Mucosa of descending colon (tissue), 3 donors: ENCODE results near the gene MYO19. TPM values are rescaled to one million over a fixed set of nuclear protein-coding genes. Genes with fewer than 3 reads are reported as not detected.
"Not testable (repeated sequence)": the region's sequence is repeated elsewhere in the genome, so short reads cannot be mapped to it uniquely, and the experiment has no call there.

Source experiments
- ATAC-seq: fragments of 200-7000 bp; cut with Tn5 transposase; one replicate; pipeline ENCODE4 v1.9.1; 2020; ENCODE audit warnings: mild to moderate bottlenecking, moderate library complexity
- DNase-seq, 3 donors: peaks; one replicate each; pipeline ENCODE4 v3.0.0-alpha.2; 2020
- H3K36me3 ChIP-seq: fragments of 200-600 bp; one replicate; pipeline ENCODE4 v1.8.0; 2021; ENCODE audit warnings: low read depth, mild to moderate bottlenecking
- H3K4me1 ChIP-seq: fragments of 200-600 bp; one replicate; pipeline ENCODE4 v1.8.0; 2021; ENCODE audit warnings: low read depth, mild to moderate bottlenecking
- H3K4me3 ChIP-seq: fragments of 200-600 bp; one replicate; pipeline ENCODE4 v1.8.0; 2021; ENCODE audit warnings: mild to moderate bottlenecking
- H3K9me3 ChIP-seq: fragments of 200-600 bp; one replicate; pipeline ENCODE4 v1.8.0; 2021; ENCODE audit warnings: mild to moderate bottlenecking
- CTCF ChIP-seq: fragments of 200-600 bp; IDR thresholded peaks from one replicate; pipeline ENCODE4 v1.8.0; 2022; ENCODE audit warnings: antibody characterized with exemption, mild to moderate bottlenecking
- intact Hi-C, 2 donors: fragments of 100-400 bp; cut with DNase I in 1 of 2; cut with micrococcal nuclease in 1 of 2; formaldehyde crosslinking; loops; one replicate each; pipeline versions ENCODE4 v1.11.0 to v1.11.1; 2022; cut with DNase I, micrococcal nuclease
- total RNA-seq, 3 donors: library from RNA; stranded (reverse); fragmentation: NEBNext Ultra II Directional in 2 of 3; extraction: Animal tissue kit (Norgen Biotek cat#: 25700) in 2 of 3; gene quantifications; one replicate each; pipeline versions ENCODE4 v1.2.1 to v1.2.4, GENCODE V29; 2021 to 2023
- donor health status: DM: no; HTN: no; CAD: no; lungs with moderate emphysema.
- donor health status: DM: no; HTN: no; CAD: no.
- donor health status: DM: no; HTN: yes; CAD: no.

MYO19 gene
- total RNA-seq, 3 donors from 2014 or later: 67.5 to 103 (median 93.4) TPM

DNA sequence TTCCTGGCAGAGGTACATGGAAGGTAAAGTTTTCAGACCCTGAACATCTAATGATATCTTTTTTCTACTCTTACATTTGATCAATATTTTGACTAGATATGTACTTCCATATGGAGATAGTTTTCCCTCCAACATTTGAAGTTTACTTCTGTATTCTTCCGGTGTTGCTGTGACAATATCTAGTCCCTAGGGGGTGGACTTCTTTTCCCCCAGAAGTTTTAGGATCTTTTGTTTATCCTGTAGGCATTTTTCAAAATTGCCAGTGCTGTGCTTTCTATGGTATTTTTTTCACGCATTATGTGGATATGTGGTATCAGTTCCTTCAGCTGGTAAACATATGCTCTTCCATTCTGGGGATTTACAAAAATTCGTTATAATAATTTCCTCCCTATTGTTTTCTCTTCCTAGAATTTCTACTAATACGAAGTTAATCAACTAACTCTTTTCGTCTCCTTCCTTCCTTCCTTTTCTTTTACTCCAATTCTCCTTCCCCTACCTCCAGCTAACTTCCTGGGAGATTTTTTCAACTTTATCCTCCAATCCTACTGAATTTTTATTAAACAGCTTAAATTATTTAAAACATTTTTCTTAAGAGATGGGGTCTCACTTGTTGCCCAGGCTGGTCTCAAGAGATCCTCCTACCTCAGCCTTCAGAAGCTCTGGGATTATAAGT is 74.3 kb downstream of the MYO19 start:
- intact Hi-C loops: no loop called here
- H3K4me3 ChIP-seq: no peak overlapping the region
- H3K4me1 ChIP-seq: no peaks in the 10 kb centered on the region
- DNase-seq (no peak), ATAC-seq (no peak)
- H3K36me3 ChIP-seq: no peaks in the 10 kb centered on the region
- no peak for TF ChIP-seq CTCF
- H3K9me3 ChIP-seq: no peaks in the 10 kb centered on the region

- Histone ChIP-seq H3K36me3 (no peaks in the 10 kb centered on the region), H3K9me3 (no peaks in the 10 kb centered on the region), H3K4me1 (no peaks in the 10 kb centered on the region), H3K4me3 (no peak overlapping the region)
- TF ChIP-seq CTCF: no peak
- intact Hi-C loops: no loop called here
- no peak for ATAC-seq
- no peak for DNase-seq
Measured at GRCh38 chr17:36459601-36460000, 75.1 kb downstream of the MYO19 start.

DNA sequence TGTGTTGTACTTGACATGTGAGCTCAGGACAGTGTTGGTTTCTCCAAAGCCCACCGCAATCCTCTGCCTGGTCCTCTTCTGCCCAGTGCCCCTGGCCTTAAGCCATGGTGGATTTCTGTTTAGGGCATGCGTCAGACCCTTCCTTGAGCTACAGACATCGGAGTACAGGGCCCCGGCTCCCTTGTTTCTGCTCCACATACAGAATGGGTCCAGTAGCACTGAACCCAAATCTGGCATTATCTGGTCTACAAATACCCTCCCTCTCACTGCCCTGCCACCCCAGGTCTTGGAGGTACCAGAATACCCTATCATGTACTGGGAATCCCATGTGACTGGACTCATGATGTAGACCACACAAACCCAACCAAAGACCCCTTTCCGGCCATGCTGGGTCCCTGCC is 75.6 kb downstream of the MYO19 start:
- ATAC-seq (no peak), DNase-seq (no peak)
- no peaks in the 10 kb centered on the region for H3K4me1 ChIP-seq
- H3K36me3 ChIP-seq: no peaks in the 10 kb centered on the region
- intact Hi-C loops: no loop called here
- no peak overlapping the region for H3K4me3 ChIP-seq
- H3K9me3 ChIP-seq: no peaks in the 10 kb centered on the region
- no peak for TF ChIP-seq CTCF

DNA sequence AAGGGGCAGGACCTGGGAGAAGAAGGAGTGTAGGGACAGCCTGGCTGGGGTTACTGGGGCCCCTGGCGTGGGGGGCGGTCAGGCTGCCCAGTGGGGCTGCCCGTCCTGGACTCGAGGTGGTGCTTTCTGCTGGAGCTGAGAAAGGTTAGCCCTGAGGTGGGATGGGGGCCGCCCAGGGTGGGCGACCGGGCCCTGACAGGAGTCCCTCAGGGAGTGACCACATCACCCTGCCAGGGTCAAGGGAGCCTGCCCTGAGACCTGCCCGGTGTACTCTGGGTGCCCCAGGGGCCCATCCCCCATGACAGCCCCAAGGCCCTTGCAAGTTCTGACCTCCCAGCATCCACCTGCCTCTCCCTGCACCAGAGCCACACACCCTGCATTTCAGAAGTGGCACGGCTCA is 77.0 kb downstream of the MYO19 start:
- H3K36me3 ChIP-seq, H3K4me1 ChIP-seq, DNase-seq, ATAC-seq, intact Hi-C loops, H3K9me3 ChIP-seq, H3K4me3 ChIP-seq: not testable (repeated sequence)

DNA sequence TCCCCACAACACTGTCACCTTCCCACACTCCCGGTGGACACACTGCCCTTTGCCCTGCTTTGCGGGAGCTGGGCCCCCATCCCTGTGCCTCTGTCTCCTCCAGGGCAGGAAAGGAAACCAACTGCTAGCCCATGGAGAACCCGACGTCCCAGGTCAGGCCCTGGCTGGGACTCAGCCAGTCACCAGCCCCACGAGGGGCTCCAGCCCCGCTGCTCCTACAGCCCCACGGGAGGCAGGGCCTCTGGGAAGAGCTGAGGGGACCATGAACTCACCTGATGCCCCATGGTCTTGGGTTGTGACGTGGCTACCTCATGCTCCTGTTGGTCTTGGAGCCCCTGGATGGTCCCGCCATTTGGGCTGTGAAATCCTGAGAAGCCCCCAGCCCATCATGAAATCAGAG is 81.8 kb downstream of the MYO19 start:
- DNase-seq, H3K4me1 ChIP-seq, ATAC-seq, H3K36me3 ChIP-seq, H3K9me3 ChIP-seq, intact Hi-C loops, H3K4me3 ChIP-seq: not testable (repeated sequence)

GRCh38 chr17:36449997-36450396 is 84.7 kb downstream of the MYO19 start:
- ATAC-seq, H3K9me3 ChIP-seq, intact Hi-C loops, H3K4me1 ChIP-seq, H3K4me3 ChIP-seq, H3K36me3 ChIP-seq, DNase-seq: not testable (repeated sequence)

Other genes starting within 250 kb of the MYO19 start
- 1 to 10 TPM in 1 of 3 donors, not detected in 2; 4.4 TPM for gene TBC1D3G, start 211.0 kb downstream of the MYO19 start, total RNA-seq
- gene TBC1D3H, start 146.4 kb downstream of the MYO19 start, total RNA-seq: not detected
- 10 to 100 TPM; 19.8 to 28.0 (median 21.2) TPM for gene ZNHIT3, start 48.2 kb downstream of the MYO19 start, total RNA-seq
- 10 to 100 TPM in 1 of 3 donors, 1 to 10 TPM in 2; 4.6 to 10.2 (median 7.0) TPM for gene PIGW, start 119 bp upstream of the MYO19 start, total RNA-seq
- 10 to 100 TPM; 80.4 to 93.4 (median 90.7) TPM for gene GGNBP2, start 10.1 kb upstream of the MYO19 start, total RNA-seq
- 100 to 1,000 TPM; 146 to 295 (median 162) TPM for gene DHRS11, start 57.0 kb upstream of the MYO19 start, total RNA-seq
- gene MRM1, start 66.7 kb upstream of the MYO19 start, total RNA-seq: 10 to 100 TPM in 1 of 3 donors, 1 to 10 TPM in 2; 8.2 to 12.8 (median 8.3) TPM